Testis (tissue), 2 donors: ENCODE data around the gene PSD2.

Experiments used
- CTCF ChIP-seq, 3 experiments: fragments of 450-650 bp in 2 of 3; fragments of 200-600 bp in 1 of 3; sonication (generic) in 1 of 3; IDR thresholded peaks; one replicate each; pipeline ENCODE4 v1.5.1; 2016 to 2019; ENCODE audit warnings: antibody characterized with exemption in 3 of 3, mild to moderate bottlenecking in 2 of 3, moderate library complexity in 1 of 3
- POLR2A ChIP-seq: fragments of 450-650 bp; IDR thresholded peaks from one replicate; pipeline ENCODE4 v1.6.1; 2017; ENCODE audit warnings: antibody characterized with exemption, mild to moderate bottlenecking, moderate library complexity

- TF ChIP-seq CTCF (IDR thresholded peaks at IDR 0.05) (no peak), POLR2A (no peak)
These were observed 47.8 kb upstream of the PSD2 start for GRCh38 chr5:139747583-139748504.
